ENCODE measurements around the gene SPINK7.
"Not testable (repeated sequence)": the region's sequence is repeated elsewhere in the genome, so short reads cannot be mapped to it uniquely, and the experiment has no call there.

Gene SPINK7

DNA sequence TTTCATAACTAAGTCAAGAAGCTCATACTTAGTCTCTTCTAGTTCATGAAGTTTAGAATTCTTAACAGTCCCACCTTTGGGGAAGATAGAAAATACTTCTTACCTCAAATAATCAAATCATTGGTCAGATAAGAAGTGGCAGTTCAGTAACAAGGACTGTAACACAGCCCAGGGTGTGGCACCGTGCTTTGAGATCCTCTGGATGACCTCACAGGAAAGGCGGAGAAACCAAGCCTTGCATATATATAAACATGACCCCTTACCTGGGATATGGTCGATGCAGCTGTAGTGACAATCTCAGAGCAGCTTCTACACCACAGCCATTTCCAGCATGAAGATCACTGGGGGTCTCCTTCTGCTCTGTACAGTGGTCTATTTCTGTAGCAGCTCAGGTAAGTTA lies at the start of gene SPINK7:
Gene SPINK7, plus strand, starts transcription at position 271 of the 400 bp plus-strand sequence. Its CDS starts 61 bp downstream, at position 332.
- DNase-seq: no peak

DNA sequence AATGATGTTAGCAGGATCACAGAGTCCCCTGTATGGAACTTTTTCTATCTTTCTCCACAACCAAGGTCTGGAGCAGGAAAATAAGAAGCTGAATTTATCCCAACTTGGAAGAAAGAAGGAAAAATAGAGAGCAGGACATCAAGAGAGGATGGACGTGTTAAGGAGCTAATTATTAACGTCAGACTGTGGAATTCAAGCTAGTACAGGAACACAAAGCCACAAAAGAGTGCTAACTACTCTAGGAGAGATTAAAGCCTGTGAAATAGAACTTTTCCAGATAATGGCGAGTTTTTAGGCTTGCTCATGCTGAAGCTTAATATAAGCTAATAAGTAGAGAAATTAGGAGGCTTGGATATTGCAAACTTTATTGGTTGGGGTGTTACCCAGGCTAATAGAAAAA lies 44.3 kb upstream of the SPINK7 start:
- no peak for DNase-seq

DNA sequence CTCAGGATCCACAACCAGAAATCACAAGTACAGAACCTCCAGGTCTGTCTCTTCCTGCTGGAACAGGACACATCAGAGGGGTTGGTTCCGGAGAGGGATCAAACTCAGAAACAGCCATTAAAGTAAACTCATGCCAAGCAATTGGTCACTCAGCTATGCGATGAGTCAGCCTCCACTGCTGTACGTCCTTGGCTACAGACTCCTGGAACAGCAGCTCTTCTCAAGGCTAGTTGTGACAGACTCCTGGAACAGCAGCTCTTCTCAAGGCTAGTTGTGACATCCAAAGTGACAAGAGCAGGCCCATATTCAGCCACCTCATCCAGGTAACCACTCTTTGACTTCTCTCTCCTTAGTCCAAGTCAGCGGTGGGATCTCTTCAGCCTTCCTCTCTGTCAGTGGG lies 43.7 kb upstream of the SPINK7 start, which contains the start of gene SPINK13:
Gene SPINK13, plus strand, starts transcription at position 229 of the 400 bp plus-strand sequence. CDS start 1,279 bp downstream, outside the sequence.
- no peak for DNase-seq

DNA sequence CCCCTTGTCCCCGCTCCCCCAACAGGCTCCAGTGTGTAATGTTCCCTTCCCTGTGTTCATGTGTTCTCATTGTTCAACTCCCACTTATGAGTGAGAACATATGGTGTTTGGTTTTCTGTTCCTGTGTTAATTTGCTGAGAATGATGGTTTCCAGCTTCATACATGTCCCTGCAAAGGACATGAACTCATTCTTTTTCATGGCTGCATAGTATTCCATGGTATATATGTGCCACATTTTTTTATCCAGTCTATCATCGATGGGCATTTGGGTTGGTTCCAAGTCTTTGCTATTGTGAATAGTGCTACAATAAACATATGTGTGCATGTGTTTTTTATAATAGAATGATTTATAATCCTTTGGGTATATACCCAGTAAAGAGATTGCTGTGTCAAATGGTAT lies 37.1 kb upstream of the SPINK7 start:
- not testable (repeated sequence) for DNase-seq

DNA sequence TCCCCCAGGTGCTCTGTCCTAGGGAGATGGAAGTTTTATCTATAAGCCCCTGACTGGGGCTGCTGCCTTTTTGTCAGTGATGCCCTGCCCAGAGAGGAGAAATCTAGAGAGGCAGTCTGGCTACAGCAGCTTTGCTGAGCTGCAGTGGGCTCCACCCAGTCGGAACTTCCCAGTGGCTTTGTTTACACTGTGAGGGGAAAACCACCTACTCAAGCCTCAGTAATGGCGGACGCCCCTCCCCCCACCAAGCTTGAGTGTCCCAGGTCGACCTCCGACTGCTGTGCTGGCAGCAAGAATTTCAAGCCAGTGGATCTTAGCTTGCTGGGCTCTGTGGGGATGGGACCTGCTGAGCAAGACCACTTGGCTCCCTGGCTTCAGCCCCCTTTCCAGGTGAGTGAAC lies 31.3 kb upstream of the SPINK7 start:
- DNase-seq: not testable (repeated sequence)

DNA sequence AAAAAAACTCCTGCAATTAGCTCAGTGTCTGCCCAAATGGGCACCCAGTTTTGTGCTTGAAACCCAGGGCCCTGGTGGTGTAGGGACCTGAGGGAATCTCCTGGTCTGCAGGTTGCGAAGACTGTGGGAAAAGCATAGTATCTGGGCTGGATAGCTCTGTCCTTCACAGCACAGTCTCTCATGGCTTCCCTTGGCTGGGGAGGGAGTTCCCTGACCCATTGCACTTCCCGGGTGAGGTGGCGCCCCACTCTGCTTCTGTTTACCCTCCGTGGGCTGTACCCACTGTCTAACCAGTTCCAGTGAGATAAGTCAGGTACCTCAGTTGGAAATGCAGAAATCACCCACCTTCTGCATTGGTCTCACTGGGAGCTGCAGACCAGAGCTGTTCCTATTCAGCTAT lies 30.9 kb upstream of the SPINK7 start:
- not testable (repeated sequence) for DNase-seq

DNA sequence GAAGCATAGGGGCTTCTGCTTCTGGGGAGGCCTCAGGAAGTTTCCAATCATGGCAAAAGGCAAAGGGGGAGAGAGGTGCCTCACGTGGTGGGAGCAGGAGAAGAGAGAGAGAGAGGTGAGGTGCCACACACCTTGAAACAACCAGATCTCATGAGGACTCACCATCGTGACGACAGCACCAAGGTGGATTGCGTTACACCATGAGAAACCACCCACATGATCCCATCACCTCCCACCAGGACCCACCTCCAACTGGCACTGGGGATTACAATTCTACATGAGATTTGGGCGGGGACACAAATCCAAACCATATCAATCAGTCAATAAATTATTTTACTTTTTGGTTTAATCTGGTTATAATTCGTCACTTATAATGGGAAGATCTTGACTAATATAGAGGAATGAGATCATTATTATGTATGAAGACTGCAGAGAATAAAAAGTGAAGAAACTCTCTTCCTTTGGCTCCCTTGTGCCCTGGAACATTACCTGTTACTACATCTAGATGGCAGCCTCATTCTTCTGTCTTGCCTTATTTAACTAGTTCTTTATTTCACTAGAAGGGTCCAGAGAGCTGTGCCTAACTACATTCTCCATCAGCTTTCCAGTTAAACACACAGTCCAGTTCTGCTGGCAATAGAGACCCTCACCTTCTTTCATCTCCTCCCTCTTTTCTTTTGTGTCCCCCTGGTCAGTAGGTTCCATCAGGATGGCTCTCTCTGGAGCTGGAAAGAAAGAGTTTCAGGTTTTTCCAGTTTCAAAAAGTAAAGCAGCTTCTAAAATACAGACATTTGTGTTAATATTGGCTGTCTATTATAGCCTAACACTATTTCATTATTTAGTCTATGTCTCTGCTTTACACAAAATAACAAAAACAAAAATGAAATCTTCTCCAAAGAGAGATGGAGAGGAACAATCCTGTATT lies 21.7 kb upstream of the SPINK7 start:
- no peak for DNase-seq

DNA sequence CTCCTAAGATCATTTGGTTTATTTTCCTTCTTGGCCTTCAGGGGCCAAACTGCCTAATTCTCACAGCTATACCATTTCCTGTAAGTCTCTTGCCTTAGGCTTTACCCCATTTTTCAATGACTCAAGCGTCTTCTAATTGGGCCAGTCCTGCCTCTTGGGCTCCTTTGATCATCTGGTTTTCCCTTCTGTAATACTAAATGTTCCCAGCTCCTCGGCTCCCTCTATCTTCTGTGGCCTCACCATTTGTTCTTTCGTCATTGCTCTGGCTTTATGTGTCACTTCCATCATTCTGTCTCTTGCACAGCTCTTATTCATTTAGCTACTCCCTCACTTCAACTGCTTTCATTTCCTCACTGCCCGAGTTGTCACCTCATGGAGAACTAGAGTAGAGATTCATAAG lies 14.5 kb upstream of the SPINK7 start:
- no peak for DNase-seq

DNA sequence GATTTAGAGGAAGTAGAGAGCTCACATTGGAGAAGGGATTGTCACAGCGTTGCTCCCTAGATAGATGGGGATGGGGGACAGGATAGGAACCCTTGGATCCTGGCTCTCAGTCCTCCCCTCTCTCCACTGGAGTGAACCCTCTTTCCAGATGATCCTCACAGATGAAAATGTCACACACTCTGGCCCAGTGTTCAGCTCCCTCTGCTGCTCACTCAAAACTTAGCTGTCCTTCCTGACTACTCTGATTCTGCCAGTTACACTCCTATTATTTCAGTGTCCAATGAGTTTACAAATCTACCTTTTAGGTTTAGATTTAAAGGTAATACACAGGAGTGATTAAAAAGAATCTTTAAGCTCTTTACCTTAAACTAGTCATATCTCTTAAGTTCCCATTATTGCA lies 5.8 kb upstream of the SPINK7 start:
- DNase-seq: no peak

DNA sequence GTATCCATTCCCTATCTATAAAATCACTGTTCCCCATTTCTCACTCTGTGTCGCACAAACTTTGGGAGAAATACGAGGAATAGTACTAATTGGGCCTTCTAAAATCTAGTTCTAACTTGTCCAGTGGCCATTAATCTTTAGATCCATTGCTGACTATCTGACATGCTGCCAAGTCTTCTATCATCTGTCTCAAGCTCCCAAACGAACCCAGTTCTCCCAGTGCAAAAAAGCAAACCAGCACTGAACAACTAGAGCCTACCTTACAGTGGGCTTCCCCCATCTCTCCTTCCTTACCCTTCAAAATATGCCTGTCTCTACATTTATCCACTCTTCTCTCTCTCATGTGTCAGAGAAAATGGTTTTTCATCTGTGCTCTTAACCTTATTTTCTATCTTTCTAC lies 3.2 kb upstream of the SPINK7 start:
- no peak for DNase-seq

DNA sequence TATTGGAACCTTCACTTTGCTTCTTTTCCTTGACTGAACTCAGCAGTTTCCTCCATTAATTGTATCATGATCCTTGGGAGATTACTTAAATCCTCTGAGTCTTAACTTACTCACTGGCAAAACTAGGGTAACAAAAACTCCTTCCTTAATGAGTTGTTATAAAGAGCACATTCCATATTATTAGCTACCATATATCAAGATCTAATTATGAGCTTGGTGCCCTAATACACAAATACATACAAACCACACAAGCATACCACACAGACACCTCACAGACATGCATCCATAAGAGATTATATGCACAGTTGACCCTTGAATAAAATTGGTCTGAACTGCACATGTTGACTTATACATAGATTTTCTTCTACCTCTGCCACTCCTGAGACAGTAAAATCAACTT lies 2.5 kb upstream of the SPINK7 start:
- no peak for DNase-seq

DNA sequence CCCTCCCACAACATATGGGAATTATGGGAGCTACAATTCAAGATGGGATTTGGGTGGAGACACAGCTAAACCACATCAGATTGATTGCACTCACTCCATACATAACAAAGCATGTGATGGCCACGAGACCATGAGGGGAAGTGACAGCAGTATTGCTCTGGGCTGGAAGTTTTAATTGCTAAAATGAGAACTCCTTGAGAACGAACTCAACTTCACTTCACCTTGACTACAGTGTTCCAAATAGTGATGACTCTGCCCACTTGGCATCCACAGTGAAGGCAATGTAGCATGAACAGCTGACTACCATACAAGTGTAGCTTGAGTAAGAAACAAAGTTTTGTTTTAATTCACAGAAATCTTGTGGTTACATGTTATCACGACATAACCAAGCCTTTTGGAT lies 739 bp upstream of the SPINK7 start:
- DNase-seq: no peak

DNA sequence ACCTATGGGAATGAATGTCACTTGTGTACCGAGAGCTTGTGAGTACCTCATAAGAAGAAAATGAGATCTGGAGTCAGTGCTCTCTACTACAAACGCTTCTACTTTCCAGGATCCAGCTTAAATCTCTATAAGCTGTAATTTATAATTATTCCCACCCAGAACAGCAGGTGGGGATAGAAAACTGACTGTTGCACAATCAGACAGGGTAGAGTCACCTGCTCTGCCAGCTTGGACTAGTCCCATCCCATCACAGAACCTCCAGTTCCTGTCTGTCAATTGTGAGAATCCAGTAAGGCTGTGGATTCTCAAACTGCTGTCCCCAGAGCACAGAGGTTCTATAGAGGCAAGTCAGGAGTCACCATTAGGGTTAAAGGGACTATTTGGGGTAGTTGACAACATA lies 2.0 kb downstream of the SPINK7 start:
- no peak for DNase-seq

DNA sequence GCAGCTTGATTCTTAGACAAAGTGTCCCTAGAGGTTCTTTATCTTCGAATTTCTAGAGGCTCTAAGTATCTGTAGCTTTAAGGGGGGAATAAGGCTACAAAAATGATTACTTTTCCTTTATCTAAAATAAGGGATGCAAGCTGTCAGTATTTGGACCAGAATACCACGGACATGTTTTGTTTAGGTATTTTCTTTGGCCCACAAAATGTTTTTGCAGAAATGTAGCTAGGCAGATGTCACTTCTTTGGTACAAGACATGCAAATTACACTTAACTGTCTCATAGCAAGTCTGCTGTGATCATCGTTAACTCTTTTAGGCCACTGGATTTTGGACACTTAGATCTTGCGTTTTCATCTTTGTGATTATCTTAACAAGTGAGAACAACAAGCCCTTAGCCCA lies 2.5 kb downstream of the SPINK7 start:
- DNase-seq: no peak

DNA sequence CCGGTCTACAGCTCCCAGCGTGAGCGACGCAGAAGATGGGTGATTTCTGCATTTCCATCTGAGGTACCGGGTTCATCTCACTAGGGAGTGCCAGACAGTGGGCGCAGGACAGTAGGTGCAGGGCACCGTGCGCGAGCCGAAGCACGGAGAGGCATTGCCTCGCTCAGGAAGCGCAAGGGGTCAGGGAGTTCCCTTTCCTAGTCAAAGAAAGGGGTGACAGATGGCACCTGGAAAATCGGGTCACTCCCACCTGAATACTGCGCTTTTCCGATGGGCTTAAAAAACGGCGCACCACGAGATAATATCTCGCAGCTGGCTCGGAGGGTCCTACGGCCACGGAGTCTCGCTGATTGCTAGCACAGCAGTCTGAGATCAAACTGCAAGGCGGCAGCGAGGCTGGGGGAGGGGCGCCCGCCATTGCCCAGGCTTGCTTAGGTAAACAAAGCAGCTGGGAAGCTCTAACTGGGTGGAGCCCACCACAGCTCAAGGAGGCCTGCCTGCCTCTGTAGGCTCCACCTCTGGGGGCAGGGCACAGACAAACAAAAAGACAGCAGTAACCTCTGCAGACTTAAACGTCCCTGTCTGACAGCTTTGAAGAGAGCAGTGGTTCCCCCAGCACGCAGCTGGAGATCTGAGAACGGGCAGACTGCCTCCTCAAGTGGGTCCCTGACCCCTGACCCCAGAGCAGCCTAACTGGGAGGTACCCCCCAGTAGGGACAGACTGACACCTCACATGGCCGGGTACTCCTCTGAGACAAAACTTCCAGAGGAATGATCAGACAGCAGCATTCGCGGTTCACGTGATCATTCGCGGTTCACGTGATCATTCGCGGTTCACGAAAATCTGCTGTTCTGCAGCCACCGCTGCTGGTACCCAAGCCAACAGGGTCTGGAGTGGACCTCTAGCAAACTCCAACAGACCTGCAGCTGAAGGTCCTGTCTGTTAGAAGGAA lies 8.1 kb downstream of the SPINK7 start:
- not testable (repeated sequence) for DNase-seq

DNA sequence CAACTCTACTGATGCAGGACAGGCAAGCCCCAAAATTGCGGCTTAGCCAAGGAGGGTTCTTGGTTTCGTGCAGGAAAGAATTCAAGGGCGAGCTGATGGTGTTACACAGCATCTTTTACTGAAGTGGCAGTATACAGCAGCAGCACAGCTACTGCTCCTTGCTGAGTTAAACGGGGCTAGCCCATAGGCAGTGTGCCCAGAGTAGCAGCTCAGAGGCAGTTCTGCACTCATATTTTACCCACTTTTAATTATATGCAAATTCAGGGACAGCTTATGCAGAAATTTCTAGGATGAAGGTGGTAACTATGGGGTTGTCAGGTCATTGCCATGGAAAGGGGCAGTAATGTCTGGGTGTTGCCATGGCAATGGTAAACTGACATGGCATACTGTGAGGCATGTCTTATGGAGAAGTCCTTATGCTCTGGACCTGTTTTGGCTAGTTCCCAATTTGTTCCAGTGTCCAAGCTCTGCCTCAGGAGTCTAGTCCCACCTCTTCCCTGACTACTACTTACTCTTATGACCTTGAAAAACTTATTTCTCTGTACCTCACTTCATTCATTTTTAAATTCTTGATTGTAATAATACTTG lies 21.1 kb downstream of the SPINK7 start:
- no peak for DNase-seq

DNA sequence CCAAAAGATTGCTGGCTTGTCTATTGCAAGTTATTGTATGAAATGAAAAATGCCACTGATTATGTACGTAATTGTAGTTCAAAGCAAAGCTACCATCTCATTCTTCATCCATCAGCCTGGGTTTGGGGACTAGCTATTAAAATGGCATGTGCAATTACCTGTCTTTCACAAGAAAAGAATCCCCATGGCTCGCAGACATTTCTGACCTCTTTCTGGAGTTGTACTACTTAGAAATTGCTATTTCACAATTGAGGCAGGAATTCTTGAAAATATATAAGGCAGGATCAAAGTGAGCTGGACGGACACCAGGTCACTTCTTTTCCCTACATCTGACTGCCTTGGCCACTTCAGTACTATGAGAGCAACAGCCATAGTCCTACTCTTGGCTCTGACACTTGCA lies 23.0 kb downstream of the SPINK7 start, which contains the start of gene SPINK9:
Gene SPINK9, plus strand, starts transcription at position 301 of the 400 bp plus-strand sequence. Its CDS starts 55 bp downstream, at position 356.
- no peak for DNase-seq

DNA sequence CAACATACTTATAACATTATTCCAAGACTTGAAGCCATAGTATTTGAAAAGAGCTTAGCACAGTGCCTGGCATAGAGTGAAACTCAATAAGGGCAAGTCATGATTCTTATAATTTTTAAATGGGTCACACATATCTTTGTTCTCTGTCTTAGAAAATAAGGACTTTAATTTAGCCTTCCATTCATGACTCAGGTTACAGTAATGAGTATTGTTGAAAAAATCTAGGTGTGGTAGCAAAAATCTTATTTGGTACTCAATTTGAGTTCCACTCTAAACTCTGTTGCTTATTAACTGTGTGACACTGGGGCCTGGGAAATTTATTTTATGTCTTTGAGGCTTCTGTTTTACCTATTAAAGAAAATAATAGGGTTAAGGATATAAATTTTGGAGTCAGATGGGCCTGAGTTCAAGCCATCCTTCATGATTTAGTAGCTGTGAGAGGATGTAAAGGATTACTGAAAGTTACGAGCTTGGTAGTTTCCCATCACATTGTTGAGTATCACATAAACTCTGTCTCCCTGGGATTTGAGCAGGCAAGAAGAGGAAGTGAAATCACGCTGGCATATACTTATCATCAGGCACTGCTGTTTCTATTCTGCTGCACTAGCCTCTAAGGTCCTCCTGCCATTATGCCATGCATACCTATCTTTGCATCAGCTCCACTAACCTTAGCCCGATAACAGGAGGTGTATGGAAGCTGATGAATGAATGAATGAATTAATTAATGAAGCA lies 24.6 kb downstream of the SPINK7 start:
- DNase-seq: no peak

DNA sequence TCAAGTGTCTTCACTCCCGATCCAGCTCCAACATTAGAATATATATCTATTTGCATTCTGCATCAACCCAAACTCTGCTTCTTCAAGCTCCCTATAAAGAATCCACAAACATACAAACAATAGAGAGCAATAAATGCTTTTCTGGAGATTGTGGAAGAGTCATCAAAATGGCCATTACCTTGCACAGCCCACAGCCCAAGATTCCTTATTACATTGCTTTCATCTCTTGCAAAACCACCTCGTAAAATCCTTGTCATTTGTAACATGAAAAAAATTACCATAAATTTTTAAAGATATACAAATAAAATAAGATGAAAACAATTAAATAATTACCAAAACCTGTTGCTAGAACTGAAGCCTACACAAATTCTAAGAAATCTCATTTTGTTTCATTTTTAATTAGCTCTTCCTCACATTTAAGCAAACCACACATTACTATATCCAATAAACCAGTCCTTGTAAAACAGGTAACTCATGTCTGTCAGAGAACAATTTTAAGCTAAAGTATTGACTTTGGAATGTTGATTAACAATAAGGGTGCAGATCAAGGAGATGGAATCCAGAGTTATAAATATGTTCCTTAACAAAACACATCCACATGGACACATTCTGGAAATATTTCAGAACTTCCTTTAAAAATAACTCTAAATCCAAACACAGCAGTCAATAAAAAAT lies 30.3 kb downstream of the SPINK7 start:
- DNase-seq: no peak

DNA sequence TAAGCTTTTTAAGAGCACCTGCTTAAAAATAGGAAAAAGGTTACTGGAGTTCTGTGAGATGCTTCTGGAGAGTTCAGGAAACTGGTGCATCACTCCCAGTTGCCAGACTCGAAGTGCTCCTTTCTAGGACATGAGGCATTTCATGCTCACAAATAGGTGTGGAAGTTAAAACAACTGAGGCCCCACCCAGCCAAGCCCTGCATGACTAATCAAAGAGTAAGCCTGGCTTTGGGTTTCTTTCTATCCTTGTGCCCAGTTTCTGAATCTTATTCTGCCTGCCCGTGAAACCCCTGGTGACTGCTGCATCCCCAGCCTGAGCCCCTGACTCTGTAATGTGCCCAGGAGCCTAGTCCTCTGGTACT lies 30.8 kb downstream of the SPINK7 start:
- no peak for DNase-seq

DNA sequence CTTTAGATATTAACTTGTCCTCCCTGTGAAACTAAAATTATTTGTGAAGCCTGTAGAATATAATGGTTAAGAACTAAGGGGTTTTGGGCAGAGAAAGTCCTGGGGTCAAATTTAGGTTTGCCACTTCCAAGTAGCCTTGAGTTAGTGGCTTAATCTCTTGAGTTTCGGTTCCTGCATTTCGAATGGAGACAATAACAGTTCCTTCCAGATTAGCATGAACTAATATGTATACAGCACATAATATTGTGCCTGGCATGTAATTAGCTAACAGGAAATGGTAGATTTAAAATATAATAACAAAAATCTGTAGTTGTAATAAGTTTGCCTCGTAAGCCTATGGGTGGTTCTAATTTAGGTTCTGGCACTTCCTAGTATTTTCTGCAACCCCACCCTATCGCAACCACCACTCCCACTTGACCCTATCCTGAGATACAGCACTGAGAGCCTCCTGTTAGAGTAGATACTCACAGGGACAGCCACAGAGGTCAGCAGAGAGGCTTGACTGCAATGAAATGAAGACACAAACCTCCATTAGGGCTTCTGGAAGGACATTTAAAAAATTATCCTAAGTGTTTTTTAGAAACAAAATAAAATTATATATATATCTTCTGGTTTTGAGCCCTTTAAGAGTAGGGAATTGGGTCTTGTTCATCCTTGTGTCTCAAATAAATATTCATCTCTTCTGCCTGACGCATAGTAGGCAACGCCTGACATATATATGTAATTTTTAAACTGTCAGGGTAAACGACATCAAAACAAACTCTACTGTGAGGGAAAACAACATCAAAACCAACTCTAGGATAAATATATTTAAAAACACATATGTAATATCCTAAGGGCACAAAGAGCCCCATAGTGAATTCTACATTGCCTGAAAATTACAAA lies 31.6 kb downstream of the SPINK7 start:
- no peak for DNase-seq

All from activated CD4-positive, alpha-beta T cell treated with anti-CD3 and anti-CD28 coated beads, Interleukin-2, amount 50 U/mL, for 1 hour (primary cell).